Measurements from ENCODE around the gene HOMEZ.
"Not testable (repeated sequence)": the region's sequence is repeated elsewhere in the genome, so short reads cannot be mapped to it uniquely, and the experiment has no call there.

Gene HOMEZ

GRCh38 chr14:23286020-23286901, at the start of gene HOMEZ:
Gene HOMEZ (minus strand): TSS chr14:23286132. CDS start chr14:23285952, 180 bp downstream.
- Mint-ChIP-seq H3K4me1 (peaks cover 32% of the 10 kb centered on the region), H3K4me3 (peak within 1 kb of the TSS; percentile 99), H3K27me3 (no peaks in the 10 kb centered on the region), H3K36me3 (peaks cover 3% of the 10 kb centered on the region), H3K9me3 (no peaks in the 10 kb centered on the region), H3K27ac (peak within 1 kb of the TSS; percentile 98)

- Mint-ChIP-seq H3K4me1 (no peaks in the 10 kb centered on the region), H3K27ac (no peak overlapping the region), H3K4me3 (no peak overlapping the region), H3K9me3 (no peaks in the 10 kb centered on the region), H3K27me3 (peaks cover 3% of the 10 kb centered on the region), H3K36me3 (no peaks in the 10 kb centered on the region)
These were observed 49.7 kb upstream of the HOMEZ start for GRCh38 chr14:23335623-23336022.

GRCh38 chr14:23327947-23328744, 42.2 kb upstream of the HOMEZ start:
- Mint-ChIP-seq H3K9me3 (no peaks in the 10 kb centered on the region), H3K4me1 (peaks cover 13% of the 10 kb centered on the region), H3K27ac (no peak overlapping the region), H3K27me3 (no peaks in the 10 kb centered on the region), H3K36me3 (peaks cover 9% of the 10 kb centered on the region), H3K4me3 (no peak overlapping the region)

GRCh38 chr14:23326491-23327332, 40.8 kb upstream of the HOMEZ start:
- H3K27me3 Mint-ChIP-seq = no peaks in the 10 kb centered on the region
- H3K4me3 Mint-ChIP-seq = no peak overlapping the region
- H3K9me3 Mint-ChIP-seq = no peaks in the 10 kb centered on the region

GRCh38 chr14:23325746-23326145, 39.8 kb upstream of the HOMEZ start:
- H3K9me3 Mint-ChIP-seq, H3K27me3 Mint-ChIP-seq, H3K4me3 Mint-ChIP-seq: not testable (repeated sequence)
- H3K4me1 Mint-ChIP-seq = peaks cover 27% of the 10 kb centered on the region
- H3K27ac Mint-ChIP-seq = peak overlapping the region; percentile 8
- peaks cover 18% of the 10 kb centered on the region for H3K36me3 Mint-ChIP-seq

More at GRCh38 chr14:23326491-23327332, 40.8 kb upstream of the HOMEZ start:
- Mint-ChIP-seq H3K36me3 (peaks cover 18% of the 10 kb centered on the region), H3K27ac (no peak overlapping the region), H3K4me1 (peaks cover 26% of the 10 kb centered on the region)

- Mint-ChIP-seq H3K4me3 (no peak overlapping the region), H3K27me3 (no peaks in the 10 kb centered on the region), H3K27ac (peak overlapping the region; percentile 35), H3K36me3 (peaks cover 18% of the 10 kb centered on the region), H3K9me3 (no peaks in the 10 kb centered on the region), H3K4me1 (peaks cover 34% of the 10 kb centered on the region)
These were observed 39.1 kb upstream of the HOMEZ start for GRCh38 chr14:23324993-23325392.

- H3K4me1 Mint-ChIP-seq = peaks cover 39% of the 10 kb centered on the region
- no peak overlapping the region for H3K4me3 Mint-ChIP-seq
- H3K27me3 Mint-ChIP-seq = no peaks in the 10 kb centered on the region
- no peaks in the 10 kb centered on the region for H3K9me3 Mint-ChIP-seq
- H3K36me3 Mint-ChIP-seq = peaks cover 18% of the 10 kb centered on the region
- no peak overlapping the region for H3K27ac Mint-ChIP-seq
These were observed 38.5 kb upstream of the HOMEZ start for GRCh38 chr14:23324455-23324846.

GRCh38 chr14:23323838-23324454, 38.0 kb upstream of the HOMEZ start:
- Mint-ChIP-seq H3K36me3 (peaks cover 18% of the 10 kb centered on the region), H3K4me1 (peaks cover 39% of the 10 kb centered on the region), H3K9me3 (no peaks in the 10 kb centered on the region), H3K27ac (no peak overlapping the region), H3K4me3 (no peak overlapping the region), H3K27me3 (no peaks in the 10 kb centered on the region)

- Mint-ChIP-seq H3K27ac (peak overlapping the region; percentile 94), H3K36me3 (peaks cover 18% of the 10 kb centered on the region), H3K4me1 (peaks cover 36% of the 10 kb centered on the region), H3K27me3 (no peaks in the 10 kb centered on the region), H3K9me3 (no peaks in the 10 kb centered on the region), H3K4me3 (peak overlapping the region; percentile 96)
These were observed 36.9 kb upstream of the HOMEZ start for GRCh38 chr14:23322568-23323517.

GRCh38 chr14:23321572-23322547, 35.9 kb upstream of the HOMEZ start:
- Mint-ChIP-seq H3K4me3 (peak overlapping the region; percentile 96), H3K4me1 (peaks cover 35% of the 10 kb centered on the region), H3K27ac (peak overlapping the region; percentile 94), H3K9me3 (no peaks in the 10 kb centered on the region), H3K27me3 (no peaks in the 10 kb centered on the region), H3K36me3 (peaks cover 18% of the 10 kb centered on the region)

GRCh38 chr14:23320584-23321571, 34.9 kb upstream of the HOMEZ start, which contains the start of gene PABPN1:
Gene PABPN1 (plus strand): TSS chr14:23321457. CDS start chr14:23321470, 13 bp downstream.
- peaks cover 15% of the 10 kb centered on the region for H3K36me3 Mint-ChIP-seq
- H3K9me3 Mint-ChIP-seq = no peaks in the 10 kb centered on the region
- peak within 1 kb of the TSS; percentile 96 for H3K4me3 Mint-ChIP-seq
- peak within 1 kb of the TSS; percentile 98 for H3K27ac Mint-ChIP-seq
- no peaks in the 10 kb centered on the region for H3K27me3 Mint-ChIP-seq
- peaks cover 31% of the 10 kb centered on the region for H3K4me1 Mint-ChIP-seq
